Testis (tissue), 2 donors: ENCODE results near the gene SLC25A34.

Source experiments
- CTCF ChIP-seq, 3 experiments: fragments of 450-650 bp in 2 of 3; fragments of 200-600 bp in 1 of 3; sonication (generic) in 1 of 3; IDR thresholded peaks; one replicate each; pipeline ENCODE4 v1.5.1; 2016 to 2019; ENCODE audit warnings: antibody characterized with exemption in 3 of 3, mild to moderate bottlenecking in 2 of 3, moderate library complexity in 1 of 3
- POLR2A ChIP-seq: fragments of 450-650 bp; IDR thresholded peaks from one replicate; pipeline ENCODE4 v1.6.1; 2017; ENCODE audit warnings: antibody characterized with exemption, mild to moderate bottlenecking, moderate library complexity

- TF ChIP-seq CTCF (IDR thresholded peaks at IDR 0.05): no peak
- no peak for TF ChIP-seq POLR2A
These were observed 29.3 kb upstream of the SLC25A34 start for GRCh38 chr1:15706751-15707150.
